Occipital lobe (tissue), 2 donors: Measurements from ENCODE around the gene HP. TPM values are rescaled to one million over a fixed set of nuclear protein-coding genes. Genes with fewer than 3 reads are reported as not detected.

Source experiments
- DNase-seq: peaks from one replicate; lab custom pipeline; 2025; lab: John Stamatoyannopoulos, UW
- total RNA-seq: library from RNA; depleted of rRNA; stranded (reverse); fragments of >200 nt; gene quantifications from one replicate; pipeline ENCODE4 v1.2.3, GENCODE V29; 2014

HP gene
- total RNA-seq, 1 donor from 2014 or later, result 1.4 TPM

GRCh38 chr16:72084445-72084844 lies 30.1 kb downstream of the HP start:
- no peak for DNase-seq

GRCh38 chr16:72085002-72085401 lies 30.7 kb downstream of the HP start:
- DNase-seq, result no peak

- no peak for DNase-seq
These were observed 36.9 kb downstream of the HP start for GRCh38 chr16:72091217-72091616.

GRCh38 chr16:72092832-72093447 lies 38.6 kb downstream of the HP start:
- DNase-seq, result no peak

- DNase-seq, result peak; percentile 97
These were observed 39.4 kb downstream of the HP start, which contains the start of the genes DHX38 and TXNL4B for GRCh38 chr16:72093448-72094265. Gene DHX38, plus strand, starts transcription at chr16:72093847. Its CDS starts 2,311 bp downstream, at chr16:72096158. Gene TXNL4B, minus strand, starts transcription at chr16:72093620. Its CDS starts 2,871 bp downstream, at chr16:72090749.

GRCh38 chr16:72094266-72094610 lies 39.9 kb downstream of the HP start:
- DNase-seq, result no peak

GRCh38 chr16:72098936-72099335 lies 44.6 kb downstream of the HP start:
- no peak for DNase-seq

- DNase-seq, result peak; percentile 7
These were observed 45.1 kb downstream of the HP start for GRCh38 chr16:72099377-72099818.

GRCh38 chr16:72101195-72101594 lies 46.9 kb downstream of the HP start:
- no peak for DNase-seq

- no peak for DNase-seq
These were observed 50.6 kb downstream of the HP start for GRCh38 chr16:72104905-72105304.

GRCh38 chr16:72105978-72106377 lies 51.7 kb downstream of the HP start:
- no peak for DNase-seq

GRCh38 chr16:72107371-72107770 lies 53.1 kb downstream of the HP start:
- DNase-seq, result no peak

- DNase-seq, result no peak
These were observed 54.2 kb downstream of the HP start for GRCh38 chr16:72108353-72109102.

GRCh38 chr16:72109300-72109699 lies 55.0 kb downstream of the HP start:
- DNase-seq, result no peak

- DNase-seq, result no peak
These were observed 55.7 kb downstream of the HP start for GRCh38 chr16:72109966-72110530.

Other genes starting within 250 kb of the HP start
- 119 TPM for gene AP1G1, start 245.7 kb upstream of the HP start, total RNA-seq
- 10.5 TPM for gene ATXN1L, start 208.5 kb upstream of the HP start, total RNA-seq
- 35.1 TPM for gene ZNF821, start 170.3 kb upstream of the HP start, total RNA-seq
- gene IST1, start 159.0 kb upstream of the HP start, total RNA-seq, result 122 TPM
- gene PKD1L3, start 54.1 kb upstream of the HP start, total RNA-seq, result 0.16 TPM
- gene DHODH, start 45.8 kb upstream of the HP start, total RNA-seq, result 3.9 TPM
- not detected for gene HPR, start 8.7 kb downstream of the HP start, total RNA-seq
- gene TXNL4B, start 39.1 kb downstream of the HP start, total RNA-seq, result 10.6 TPM
- gene DHX38, start 39.3 kb downstream of the HP start, total RNA-seq, result 44.6 TPM
- gene PMFBP1, start 117.7 kb downstream of the HP start, total RNA-seq, result 2.5 TPM